Activated CD8-positive, alpha-beta T cell treated with anti-CD3 and anti-CD28 coated beads for 36 hours (primary cell): Measurements from ENCODE around the gene ST13. TPM values are rescaled to one million over a fixed set of nuclear protein-coding genes. Genes with fewer than 3 reads are reported as not detected.
"Not testable (repeated sequence)": the region's sequence is repeated elsewhere in the genome, so short reads cannot be mapped to it uniquely, and the experiment has no call there.

Source experiments
- ATAC-seq: fragments of 200-7000 bp; cut with Tn5 transposase; one replicate; pipeline ENCODE4 v1.10.0; 2021; ENCODE audit warnings: mild to moderate bottlenecking, moderate library complexity
- CTCF ChIA-PET: fragments of 350-600 bp; sonication (Branson Sonifier 250); formaldehyde crosslinking; loops from one replicate; lab custom pipeline; 2021; ENCODE audit warnings: antibody characterized with exemption; lab: Charles Lee
- POLR2A ChIA-PET: fragments of 350-600 bp; sonication (Branson Sonifier 250); formaldehyde crosslinking; loops from one replicate; lab custom pipeline; 2021; ENCODE audit warnings: antibody characterized with exemption; lab: Charles Lee
- DNase-seq: peaks from one replicate; pipeline ENCODE4 v3.0.0-alpha.2; 2020
- H3K27ac Mint-ChIP-seq: one replicate; pipeline ENCODE4 v1.8.0; 2021; ENCODE audit warnings: mild to moderate bottlenecking, mixed read lengths
- H3K27me3 Mint-ChIP-seq: one replicate; pipeline ENCODE4 v1.8.0; 2021; ENCODE audit warnings: mixed read lengths
- H3K36me3 Mint-ChIP-seq: one replicate; pipeline ENCODE4 v1.8.0; 2021; ENCODE audit warnings: low read depth, mixed read lengths
- H3K4me1 Mint-ChIP-seq: one replicate; pipeline ENCODE4 v1.8.0; 2021; ENCODE audit warnings: low read depth, mixed read lengths
- H3K4me3 Mint-ChIP-seq: one replicate; pipeline ENCODE4 v1.8.0; 2021; ENCODE audit warnings: mild to moderate bottlenecking, moderate library complexity, mixed read lengths
- H3K9me3 Mint-ChIP-seq: one replicate; pipeline ENCODE4 v1.8.0; 2021; ENCODE audit warnings: mixed read lengths
- CTCF ChIP-seq: fragments of 200-600 bp; IDR thresholded peaks from one replicate; pipeline ENCODE4 v1.8.0; 2022; ENCODE audit warnings: antibody characterized with exemption, mild to moderate bottlenecking
- intact Hi-C: fragments of 100-400 bp; cut with micrococcal nuclease; formaldehyde crosslinking; loops from one replicate; pipeline ENCODE4 v1.10.0; 2022
- total RNA-seq, 2 experiments: library from RNA; stranded (reverse); gene quantifications; one replicate each; pipeline ENCODE4 v1.2.3, GENCODE V29; 2021

ST13 gene
- total RNA-seq, 2 experiments from 2014 or later: 237 to 249 TPM

- DNase-seq (no peak), ATAC-seq (no peak)
- Mint-ChIP-seq H3K4me3 (peak overlapping the region; percentile 94), H3K9me3 (no peaks in the 10 kb centered on the region), H3K4me1 (peaks cover 49% of the 10 kb centered on the region), H3K27me3 (no peaks in the 10 kb centered on the region), H3K36me3 (peaks cover 17% of the 10 kb centered on the region), H3K27ac (peak overlapping the region; percentile 81)
- ChIA-PET CTCF (interaction anchor here (0.9 to 2.5 kb wide), 4 partner anchors 46 to 171 kb away, joined by 3 to 6 read pairs (median 6); no protein-coding TSS in a partner anchor), POLR2A (no interaction called here)
- intact Hi-C loops: no loop called here
- TF ChIP-seq CTCF: no peak
Observed at GRCh38 chr22:40853961-40854360, 2.5 kb downstream of the ST13 start.

DNA sequence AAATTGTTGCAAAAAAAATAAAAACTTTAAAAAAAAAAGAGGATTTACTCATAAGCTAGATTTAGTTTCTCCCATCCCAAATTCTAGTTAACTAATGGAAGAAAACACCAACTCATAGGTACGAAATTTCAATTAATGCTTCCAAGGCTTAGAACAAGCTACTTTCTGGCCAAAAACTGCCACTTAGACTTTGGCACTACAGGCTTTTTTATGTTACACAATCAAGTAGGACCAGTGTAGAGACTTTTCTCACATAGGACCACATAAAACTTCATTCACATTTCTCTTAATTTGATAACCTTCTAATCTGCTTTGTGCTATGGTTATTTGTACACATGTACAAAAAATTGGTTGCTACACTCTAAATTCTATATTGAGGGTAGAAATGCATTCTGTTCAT is 3.1 kb downstream of the ST13 start:
- Mint-ChIP-seq H3K27ac (peak overlapping the region; percentile 81), H3K9me3 (no peaks in the 10 kb centered on the region), H3K4me1 (peaks cover 45% of the 10 kb centered on the region), H3K36me3 (peaks cover 19% of the 10 kb centered on the region), H3K27me3 (no peaks in the 10 kb centered on the region), H3K4me3 (peak overlapping the region; percentile 94)
- ChIA-PET CTCF (interaction anchor here (1.9 to 2.5 kb wide), 2 partner anchors 46 to 69 kb away, joined by 5 to 6 read pairs; no protein-coding TSS in a partner anchor), POLR2A (no interaction called here)
- no peak for TF ChIP-seq CTCF
- DNase-seq (no peak), ATAC-seq (no peak)
- intact Hi-C loops: no loop called here

- intact Hi-C loops, H3K27me3 Mint-ChIP-seq, DNase-seq, POLR2A ChIA-PET, ATAC-seq, H3K27ac Mint-ChIP-seq, H3K9me3 Mint-ChIP-seq, H3K4me3 Mint-ChIP-seq: not testable (repeated sequence)
- CTCF ChIA-PET: interaction anchor here (1.8 kb wide), 1 partner anchor 163 kb away, joined by 6 read pairs; no protein-coding TSS in a partner anchor
- H3K4me1 Mint-ChIP-seq: peaks cover 20% of the 10 kb centered on the region
- H3K36me3 Mint-ChIP-seq: peaks cover 36% of the 10 kb centered on the region
Observed at GRCh38 chr22:40845816-40846215, 10.6 kb downstream of the ST13 start.

DNA sequence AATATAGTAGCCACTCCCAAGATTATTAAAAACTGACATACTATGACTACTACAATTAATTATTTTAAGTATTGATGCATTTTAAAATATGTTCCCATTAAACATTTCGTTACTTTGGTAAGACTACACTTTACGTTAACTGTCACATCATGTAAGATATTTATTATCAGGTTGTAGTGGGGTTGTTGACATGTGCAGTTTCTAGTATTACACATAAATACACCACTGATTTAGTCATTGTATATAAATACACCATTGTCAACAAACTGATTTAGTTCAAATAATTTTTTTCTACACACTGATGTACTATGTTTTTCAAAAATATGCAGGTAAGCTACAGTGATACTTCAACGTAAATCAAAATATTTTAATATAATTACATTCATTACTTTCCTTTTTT is 11.5 kb downstream of the ST13 start:
- TF ChIP-seq CTCF: no peak
- Mint-ChIP-seq H3K9me3 (no peaks in the 10 kb centered on the region), H3K27me3 (no peaks in the 10 kb centered on the region), H3K4me3 (no peak overlapping the region), H3K4me1 (peaks cover 16% of the 10 kb centered on the region), H3K27ac (no peak overlapping the region), H3K36me3 (peaks cover 39% of the 10 kb centered on the region)
- DNase-seq (no peak), ATAC-seq (no peak)
- intact Hi-C loops: no loop called here
- CTCF ChIA-PET: interaction anchor here (1.8 kb wide), 1 partner anchor 162 kb away, joined by 6 read pairs; no protein-coding TSS in a partner anchor
- POLR2A ChIA-PET: interaction anchor here (0.6 kb wide), 1 partner anchor 308 kb away, joined by 3 read pairs; no protein-coding TSS in a partner anchor

DNA sequence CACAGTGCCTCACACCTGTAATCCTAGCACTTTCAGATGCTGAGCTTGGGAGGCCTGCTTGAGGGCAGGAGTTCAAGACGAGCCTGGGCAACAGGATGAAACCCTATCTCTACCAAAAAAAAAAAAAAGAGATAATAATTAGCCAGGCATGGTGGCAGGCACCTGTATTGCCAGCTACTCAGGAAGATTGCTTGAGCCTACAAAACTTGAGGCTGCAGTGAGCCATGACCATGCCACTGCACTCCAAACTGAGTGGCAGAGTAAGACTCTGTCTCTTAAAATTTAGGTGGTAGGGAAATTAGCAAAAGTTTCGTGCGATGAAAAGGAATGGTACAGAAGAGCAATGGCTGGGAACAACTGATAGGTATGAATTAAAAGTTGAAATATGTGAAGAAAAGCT is 18.0 kb downstream of the ST13 start:
- Mint-ChIP-seq H3K27ac (peak overlapping the region; percentile 25), H3K4me3 (no peak overlapping the region), H3K9me3 (no peaks in the 10 kb centered on the region), H3K36me3 (peaks cover 43% of the 10 kb centered on the region), H3K4me1 (peaks cover 8% of the 10 kb centered on the region), H3K27me3 (no peaks in the 10 kb centered on the region)
- CTCF ChIA-PET: interaction anchor here (0.6 to 1.7 kb wide), 3 partner anchors 18 to 155 kb away, joined by 3 to 4 read pairs (median 3); partner anchors contain the start of gene ST13
- no peak for TF ChIP-seq CTCF
- DNase-seq: no peak
- ATAC-seq: no peak
- POLR2A ChIA-PET: no interaction called here
- intact Hi-C loops: no loop called here
